ENCODE data around the gene MYO18A.

- no peak for TF ChIP-seq EZH2 (IDR thresholded peaks at IDR 0.05; ENCODE audit: insufficient read depth, poor library complexity, severe bottlenecking)
- TF ChIP-seq EZH2phosphoT487 (IDR thresholded peaks at IDR 0.05; ENCODE audit: insufficient read depth, low read depth) = no peak
Measured at GRCh38 chr17:29138971-29139691, 41.1 kb downstream of the MYO18A start.
